Urinary bladder (tissue), 4 donors: ENCODE data around the gene CHAD. TPM values are rescaled to one million over a fixed set of nuclear protein-coding genes. Genes with fewer than 3 reads are reported as not detected.

ENCODE experiments used
- DNase-seq: peaks from one replicate; pipeline ENCODE4 v3.0.0-alpha.2; 2015; ENCODE audit errors: extremely low spot score
- H3K27ac ChIP-seq: one replicate; pipeline ENCODE4 v1.5.1; 2013; ENCODE audit warnings: low read depth, mild to moderate bottlenecking, moderate library complexity
- H3K36me3 ChIP-seq: one replicate; pipeline ENCODE4 v1.6.1; 2013; ENCODE audit warnings: mild to moderate bottlenecking, moderate library complexity; ENCODE audit not compliant: insufficient read depth
- H3K4me1 ChIP-seq: one replicate; pipeline ENCODE4 v1.6.1; 2013; ENCODE audit warnings: mild to moderate bottlenecking, moderate library complexity; ENCODE audit not compliant: insufficient read depth
- H3K4me3 ChIP-seq: one replicate; pipeline ENCODE4 v1.5.1; 2013; ENCODE audit warnings: low read depth, low read length
- whole genome bisulfite sequencing: extraction: QIAGEN DNeasy Blood & Tissue Kit; methylation state at CpG from one replicate; pipeline ENCODE4 v1.1.7; 2013; 5-methylcytosine and 5-hydroxymethylcytosine counted together
- polyA plus RNA-seq: library from polyadenylated mRNA; stranded (reverse); fragments of 200-250 nt; gene quantifications from one replicate; pipeline ENCODE4 v1.2.3, GENCODE V29; 2013
- total RNA-seq: library from RNA; depleted of rRNA; stranded (reverse); fragments of >200 nt; gene quantifications from one replicate; pipeline ENCODE4 v1.2.3, GENCODE V29; 2014
- donor health status: healthy with polysubstance abuse.
- donor health status: healthy.

Gene CHAD
- total and polyA plus RNA-seq, 2 donors, result 0.32 TPM; not detected in 1

DNA sequence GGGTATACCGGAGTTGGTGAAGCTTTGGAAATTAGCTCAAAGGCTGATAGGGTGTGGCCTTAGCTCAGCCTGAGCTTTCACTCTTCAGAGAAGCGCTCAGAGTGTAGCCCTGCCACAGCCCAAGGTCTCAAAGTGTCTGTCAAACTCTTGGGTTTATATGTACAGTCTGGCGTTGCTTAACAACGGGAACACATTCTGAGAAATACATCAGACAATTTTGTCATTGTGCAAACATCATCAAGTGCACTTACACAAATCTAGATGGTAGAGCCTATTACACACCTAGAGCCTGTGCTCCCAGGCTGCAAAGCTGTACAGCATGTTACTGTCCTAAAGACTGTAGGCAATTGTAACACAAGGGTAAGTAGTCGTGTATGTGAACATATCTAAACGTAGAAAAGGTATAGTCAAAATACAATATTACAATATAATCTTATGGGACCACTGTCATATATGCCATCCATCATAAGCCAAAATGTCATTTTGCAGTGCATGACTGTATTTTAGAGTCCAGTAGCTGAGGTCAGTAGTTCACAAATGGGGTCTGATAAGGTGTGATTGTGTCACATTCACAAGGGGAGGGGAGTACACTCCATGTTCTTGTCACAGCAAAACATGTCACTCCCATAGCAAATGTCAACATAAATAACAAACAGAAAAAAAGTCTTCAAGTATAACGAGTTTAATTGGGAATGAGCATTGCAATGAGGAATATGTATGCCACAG lies 20.6 kb downstream of the CHAD start:
- DNase-seq, result no peak
- Histone ChIP-seq H3K4me3 (no peak overlapping the region), H3K36me3 (peaks cover 1% of the 10 kb centered on the region), H3K4me1 (no peaks in the 10 kb centered on the region), H3K27ac (no peak overlapping the region)
- WGBS, result 85% methylated on average over 7 of the region's 7 CpGs

DNA sequence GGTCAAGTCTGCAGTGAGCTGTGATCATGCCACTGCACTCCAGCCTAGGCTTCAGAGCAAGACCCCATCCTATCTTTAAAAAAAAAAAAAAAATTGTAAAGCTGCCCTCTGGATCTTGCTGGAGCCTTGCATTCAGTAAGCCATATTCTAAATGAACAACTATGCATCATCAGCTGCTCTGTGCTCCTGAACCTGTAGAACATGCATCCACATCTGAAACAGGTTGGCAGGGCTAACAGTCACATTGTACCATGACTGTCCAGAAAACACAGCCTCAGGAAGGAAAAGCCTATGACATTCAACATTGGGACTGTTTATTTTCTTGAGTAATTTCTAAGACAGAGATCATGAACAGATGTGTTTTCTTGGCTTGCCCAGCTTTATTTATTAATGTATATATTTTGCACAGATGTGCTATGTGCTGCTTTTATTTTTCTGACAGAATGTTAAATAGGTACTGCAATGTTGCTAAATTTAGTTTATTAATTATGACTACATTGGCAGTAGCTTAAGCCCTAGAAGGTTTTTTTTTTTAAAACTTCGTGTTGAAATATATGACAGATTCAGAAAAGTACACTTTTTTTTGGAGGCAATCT lies 22.9 kb downstream of the CHAD start:
- Histone ChIP-seq H3K4me3 (no peak overlapping the region), H3K27ac (no peak overlapping the region), H3K36me3 (peaks cover 1% of the 10 kb centered on the region), H3K4me1 (no peaks in the 10 kb centered on the region)
- no peak for DNase-seq
- WGBS, result 20% methylated on average over 1 of the region's 1 CpG

GRCh38 chr17:50444841-50445715 lies 23.6 kb downstream of the CHAD start:
- Histone ChIP-seq H3K4me3 (no peak overlapping the region), H3K36me3 (peaks cover 1% of the 10 kb centered on the region), H3K4me1 (no peaks in the 10 kb centered on the region), H3K27ac (no peak overlapping the region)
- DNase-seq, result no peak
- 89% methylated on average over 6 of the region's 6 CpGs for WGBS

- Histone ChIP-seq H3K27ac (no peak overlapping the region), H3K36me3 (peaks cover 1% of the 10 kb centered on the region), H3K4me1 (no peaks in the 10 kb centered on the region), H3K4me3 (no peak overlapping the region)
- 23% methylated on average over 3 of the region's 3 CpGs for WGBS
- DNase-seq, result no peak
Observed at GRCh38 chr17:50443505-50443974, 25.1 kb downstream of the CHAD start.

- no peak for DNase-seq
- peaks cover 1% of the 10 kb centered on the region for H3K36me3 ChIP-seq
- WGBS, result 85% methylated on average over 10 of the region's 10 CpGs
- no peak overlapping the region for H3K27ac ChIP-seq
- no peak overlapping the region for H3K4me3 ChIP-seq
- no peaks in the 10 kb centered on the region for H3K4me1 ChIP-seq
Observed at GRCh38 chr17:50440838-50441829, 27.5 kb downstream of the CHAD start.

- H3K4me3 ChIP-seq, result no peak overlapping the region
- 73% methylated on average over 4 of the region's 4 CpGs for WGBS
Observed at GRCh38 chr17:50440172-50440837, 28.4 kb downstream of the CHAD start.

DNA sequence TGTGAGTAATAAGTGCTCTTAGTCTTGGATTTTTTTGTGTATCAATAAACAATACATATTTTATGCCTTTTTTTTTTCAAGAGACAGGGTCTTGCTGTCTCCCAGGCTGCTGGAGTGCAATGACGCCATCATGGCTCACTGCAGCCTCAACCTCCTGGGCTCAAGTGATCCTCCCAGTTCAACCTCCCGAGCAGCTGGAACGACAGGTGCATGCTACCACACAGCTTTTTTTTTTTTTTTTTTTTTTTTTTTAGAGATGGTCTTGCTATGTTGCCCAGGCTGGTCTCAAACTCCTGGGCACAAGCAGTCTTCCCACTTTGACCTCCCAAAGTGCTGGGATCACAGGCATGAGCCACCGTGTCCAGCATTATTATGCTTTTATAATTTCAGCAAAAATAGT lies 29.7 kb downstream of the CHAD start:
- WGBS, result 93% methylated on average over 4 of the region's 4 CpGs
- no peak overlapping the region for H3K4me3 ChIP-seq
- DNase-seq, result no peak
- H3K4me1 ChIP-seq, result no peaks in the 10 kb centered on the region
- H3K36me3 ChIP-seq, result no peaks in the 10 kb centered on the region
- no peak overlapping the region for H3K27ac ChIP-seq

More at GRCh38 chr17:50440172-50440837, 28.4 kb downstream of the CHAD start:
- DNase-seq, result no peak
- Histone ChIP-seq H3K36me3 (no peaks in the 10 kb centered on the region), H3K27ac (peak overlapping the region; percentile 39), H3K4me1 (no peaks in the 10 kb centered on the region)

- Histone ChIP-seq H3K4me3 (no peak overlapping the region), H3K27ac (no peak overlapping the region), H3K4me1 (no peaks in the 10 kb centered on the region), H3K36me3 (no peaks in the 10 kb centered on the region)
- WGBS, result 98% methylated on average over 4 of the region's 4 CpGs
- DNase-seq, result no peak
Observed at GRCh38 chr17:50437409-50437808, 31.3 kb downstream of the CHAD start.

- no peak overlapping the region for H3K27ac ChIP-seq
- WGBS, result 93% methylated on average over 4 of the region's 4 CpGs
- H3K4me1 ChIP-seq, result no peaks in the 10 kb centered on the region
- no peak overlapping the region for H3K4me3 ChIP-seq
- no peaks in the 10 kb centered on the region for H3K36me3 ChIP-seq
- DNase-seq, result no peak
Observed at GRCh38 chr17:50432125-50432762, 36.4 kb downstream of the CHAD start.

DNA sequence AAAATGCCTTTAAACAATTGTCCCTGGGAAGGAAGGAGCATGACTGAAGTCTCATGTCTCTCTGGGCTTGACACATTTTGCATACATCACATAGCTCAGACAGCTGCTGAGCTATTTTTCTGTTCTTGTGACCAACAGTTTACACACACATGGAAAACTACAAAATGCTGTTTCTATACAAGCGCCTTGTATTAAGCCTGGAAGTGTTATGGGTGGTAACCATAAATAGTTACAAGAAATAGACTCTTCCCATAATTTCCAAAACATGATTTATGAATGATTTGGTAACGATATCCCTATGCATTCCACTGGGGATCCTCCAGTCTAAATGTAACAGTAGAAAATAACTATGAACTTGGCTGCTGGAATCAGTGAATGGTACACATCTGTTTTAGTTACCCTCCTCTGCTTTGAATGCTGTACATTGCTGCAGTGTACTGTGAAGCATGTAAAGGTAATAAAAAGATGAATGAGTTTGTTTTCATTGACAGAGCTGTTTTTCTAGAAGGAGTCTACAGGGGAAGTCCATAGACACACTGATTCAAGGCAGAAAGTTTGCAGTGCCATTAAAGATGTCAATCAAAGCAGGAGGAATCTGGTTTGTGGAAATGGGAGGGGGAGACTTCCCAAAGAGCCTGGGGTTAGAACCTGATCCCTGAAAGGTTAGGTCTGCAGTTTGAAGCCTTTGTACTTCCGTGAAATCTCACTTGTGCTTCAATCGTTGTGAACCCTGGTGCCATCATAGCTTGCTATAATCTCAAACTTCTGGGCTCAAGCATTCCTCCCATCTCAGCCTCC lies 37.7 kb downstream of the CHAD start:
- 65% methylated on average over 4 of the region's 4 CpGs for WGBS
- DNase-seq, result no peak
- Histone ChIP-seq H3K27ac (no peak overlapping the region), H3K4me1 (no peaks in the 10 kb centered on the region), H3K4me3 (no peak overlapping the region), H3K36me3 (no peaks in the 10 kb centered on the region)

GRCh38 chr17:50429793-50430192 lies 38.9 kb downstream of the CHAD start:
- WGBS, result 93% methylated on average over 4 of the region's 4 CpGs
- H3K27ac ChIP-seq, result no peak overlapping the region
- no peak overlapping the region for H3K4me3 ChIP-seq
- no peaks in the 10 kb centered on the region for H3K4me1 ChIP-seq
- DNase-seq, result no peak
- H3K36me3 ChIP-seq, result no peaks in the 10 kb centered on the region
